Stimulated activated CD4-positive, alpha-beta T cell treated with anti-CD3 and anti-CD28 coated beads, Interleukin-4, amount 100 ng/mL, for 48 hours (primary cell): ENCODE results near the gene ALX4.

Experiments
- DNase-seq, 2 donors: peaks; one replicate each; pipeline ENCODE4 v3.0.0-alpha.2; 2020; ENCODE audit warnings: low read depth in 2 of 2

The ALX4 gene

DNA sequence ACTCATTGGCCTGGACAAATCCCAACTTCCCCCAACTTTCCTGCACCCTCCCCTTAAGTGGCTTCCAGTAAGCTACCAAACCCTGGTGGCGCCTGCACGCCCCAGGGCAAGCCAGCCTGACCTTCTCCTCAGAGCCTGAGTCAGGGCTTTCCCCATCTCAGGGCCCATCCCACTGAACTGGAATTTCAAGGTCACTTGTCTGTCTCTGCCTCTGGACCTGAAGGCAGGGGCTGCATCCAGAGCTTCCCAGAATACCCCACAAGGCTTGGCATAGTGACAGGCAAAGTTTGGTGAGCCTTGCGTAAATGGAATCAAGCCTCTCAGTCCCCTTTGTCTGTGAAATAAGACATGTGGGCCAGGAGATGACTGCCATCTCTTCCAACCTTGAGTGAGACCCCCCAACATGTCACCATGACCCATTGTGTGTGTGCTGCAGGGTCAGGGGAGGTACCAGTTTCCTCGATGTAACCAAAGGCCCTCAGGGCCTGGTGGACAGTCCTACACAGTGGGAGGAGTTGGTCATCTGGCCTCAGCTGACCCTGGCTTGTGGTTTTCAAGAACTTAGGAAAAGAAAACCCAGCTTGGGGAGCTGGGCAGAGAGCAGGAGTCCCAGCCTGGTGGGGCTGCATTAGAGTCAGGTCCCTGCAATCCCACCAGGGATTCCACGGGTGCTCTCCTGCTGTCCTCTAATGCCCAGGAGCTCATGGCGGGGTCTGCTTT lies 8.9 kb downstream of the ALX4 start:
- no peak for DNase-seq

DNA sequence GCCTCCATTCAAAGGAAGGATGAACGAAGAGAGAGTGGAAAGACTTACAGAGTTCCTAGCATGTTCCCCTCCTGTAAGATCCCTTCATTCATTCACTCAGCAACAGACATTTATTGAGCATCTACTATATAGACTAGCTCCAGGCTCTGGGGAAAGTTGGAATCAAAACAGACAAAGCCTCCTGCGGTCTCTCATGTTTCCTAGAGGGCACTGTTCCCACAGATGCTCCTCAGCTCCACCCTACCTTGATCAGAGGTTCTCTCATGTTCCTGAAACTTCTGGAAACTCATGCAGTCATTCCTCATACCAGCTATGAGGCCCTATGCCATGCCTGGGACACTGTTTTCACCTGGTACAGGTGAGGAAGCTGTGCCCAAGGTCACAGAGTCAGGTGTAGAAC lies 11.1 kb downstream of the ALX4 start:
- no peak for DNase-seq

DNA sequence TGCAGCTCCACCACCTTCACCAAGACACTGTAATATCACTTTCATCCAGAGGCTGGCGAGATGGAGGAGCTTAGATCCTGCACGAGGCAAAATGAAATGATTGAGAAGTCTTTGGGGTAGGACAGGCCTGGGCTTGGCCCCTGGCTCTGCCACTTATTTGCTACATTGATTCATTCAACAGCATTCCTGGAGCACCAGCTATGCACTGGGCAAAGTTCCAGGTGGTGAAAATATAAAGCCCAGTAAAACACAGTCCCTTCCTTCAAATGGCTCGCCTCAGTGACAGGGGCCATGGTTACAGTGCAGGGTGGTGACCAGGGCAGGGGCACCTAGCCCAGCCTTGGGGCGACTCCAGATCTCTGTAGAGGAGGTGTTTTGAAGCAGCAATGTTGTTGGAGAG lies 19.7 kb downstream of the ALX4 start:
- DNase-seq = no peak

DNA sequence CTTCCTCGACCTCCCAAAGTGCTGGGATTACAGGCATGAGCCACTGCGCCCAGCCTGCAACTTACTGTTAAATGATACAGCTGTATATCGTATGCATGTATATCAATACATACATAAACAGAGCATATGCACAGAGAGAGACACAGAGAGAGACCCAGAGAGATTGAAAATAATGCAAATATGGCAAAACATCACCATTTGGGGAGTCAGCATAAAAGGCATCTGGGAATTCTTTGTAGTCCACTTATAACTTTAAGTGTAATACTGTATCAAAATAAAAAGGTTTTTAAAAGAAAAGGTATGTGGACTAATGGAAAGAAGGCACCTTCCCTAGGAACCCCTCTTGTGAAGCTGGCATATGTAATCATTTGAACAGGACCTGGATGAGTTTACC lies 21.8 kb downstream of the ALX4 start:
- DNase-seq = no peak

DNA sequence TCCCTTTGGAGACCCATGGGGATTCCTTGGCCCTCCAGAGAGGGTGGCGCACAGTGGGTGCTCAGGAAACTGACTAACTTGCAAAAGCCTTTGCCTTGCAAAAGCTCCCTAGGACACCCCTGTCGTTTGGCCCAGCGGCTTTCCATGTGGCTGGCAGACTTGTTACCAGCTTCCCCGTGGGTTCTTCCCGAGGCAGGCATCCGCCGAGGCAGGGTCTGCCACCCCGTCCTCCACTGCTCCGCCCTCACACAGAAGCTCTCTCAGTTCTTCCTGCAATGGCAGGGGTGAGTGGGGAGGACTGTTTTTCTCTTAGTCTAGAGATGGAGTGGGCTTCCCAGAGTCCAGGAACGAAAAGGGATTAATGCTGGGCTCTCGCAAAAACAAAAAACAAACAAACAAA lies 23.0 kb downstream of the ALX4 start:
- DNase-seq = no peak

DNA sequence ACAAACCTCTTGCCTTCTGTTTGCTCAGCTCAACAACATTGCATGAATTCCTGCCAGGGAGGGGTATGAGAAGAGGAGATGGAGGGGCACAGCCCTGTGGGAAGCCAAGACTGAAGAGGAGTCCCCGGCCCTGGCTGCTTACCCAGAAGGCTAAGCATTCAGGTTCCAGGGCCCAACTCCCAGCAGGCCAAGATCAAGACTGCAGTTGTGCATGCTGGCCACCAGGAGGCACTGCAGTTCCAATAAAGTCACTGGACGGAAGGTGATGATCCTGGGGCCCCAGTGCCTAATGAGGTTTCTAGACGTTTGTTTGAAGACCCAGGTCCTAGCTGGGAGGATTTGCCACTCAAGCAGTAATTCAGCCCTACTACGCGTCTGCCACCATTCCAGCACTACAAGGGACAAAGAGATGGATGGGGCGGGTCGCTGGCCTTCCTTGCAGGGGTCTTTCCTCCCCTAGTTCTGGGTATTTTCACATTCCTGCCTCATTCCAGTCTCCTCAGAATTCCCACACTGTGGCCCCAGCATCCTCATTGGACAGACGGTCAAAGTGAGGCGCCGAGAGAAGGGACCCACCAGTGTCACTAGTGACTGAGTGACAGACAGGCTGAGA lies 23.6 kb downstream of the ALX4 start:
- peak; percentile 48 to 58 for DNase-seq

DNA sequence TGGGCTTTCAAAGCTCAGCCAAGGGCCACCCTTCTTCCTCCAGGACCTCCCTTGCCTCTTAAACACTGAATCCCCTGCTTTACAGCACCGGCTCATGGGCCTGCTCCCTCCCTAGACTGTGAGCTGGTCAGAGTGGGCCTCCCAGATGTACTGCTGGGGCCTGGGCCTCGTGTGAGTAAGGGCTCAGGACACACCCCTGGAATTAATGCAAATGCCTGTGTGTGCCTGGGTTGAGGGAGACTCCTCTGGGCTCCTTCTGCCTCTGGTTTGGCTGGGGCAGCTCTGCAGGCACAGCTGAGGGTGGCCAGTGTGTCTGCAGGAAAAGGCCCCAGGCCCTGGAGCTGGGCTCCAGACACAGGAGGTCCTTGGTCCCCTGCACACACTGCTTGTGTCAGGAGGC lies 24.2 kb downstream of the ALX4 start:
- DNase-seq = no peak

DNA sequence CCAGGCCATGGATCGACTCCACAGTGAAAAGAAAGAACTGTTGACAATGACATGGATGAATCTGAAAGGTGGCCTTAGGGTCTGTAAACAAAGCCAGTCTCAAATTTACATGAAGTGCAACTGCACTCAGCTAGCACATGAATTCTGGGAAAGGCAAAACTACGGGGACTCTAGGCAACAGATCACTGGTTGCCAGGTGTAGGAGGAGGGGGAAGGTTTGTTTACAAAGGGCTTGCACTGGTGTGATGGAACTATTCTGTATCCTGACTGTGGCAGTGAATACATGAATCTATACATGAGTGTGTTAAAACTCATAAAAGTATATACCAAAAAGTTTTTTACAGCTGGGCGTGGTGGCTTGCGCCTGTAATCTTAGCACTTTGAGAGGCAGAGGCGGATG lies 27.3 kb downstream of the ALX4 start:
- DNase-seq = no peak

DNA sequence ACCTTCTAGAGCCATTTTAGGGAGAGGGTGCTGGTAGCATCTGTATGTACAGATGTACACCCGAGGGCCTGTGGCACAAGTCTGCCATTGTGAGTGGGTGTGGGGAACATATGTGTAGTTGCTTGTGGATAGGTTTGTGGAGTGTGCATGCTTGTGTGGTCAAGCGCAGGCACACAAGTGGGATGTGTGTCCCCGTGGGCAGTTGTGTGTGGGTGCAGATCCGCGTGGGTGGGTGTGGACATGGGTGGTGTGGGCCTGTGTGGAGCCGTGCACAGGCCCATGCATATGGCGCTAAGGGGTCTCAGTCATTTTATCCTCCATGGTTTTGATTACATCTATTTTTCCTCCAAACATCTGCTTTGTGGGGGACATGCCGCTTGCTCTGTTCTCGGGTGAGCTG lies 28.8 kb downstream of the ALX4 start:
- DNase-seq = no peak

DNA sequence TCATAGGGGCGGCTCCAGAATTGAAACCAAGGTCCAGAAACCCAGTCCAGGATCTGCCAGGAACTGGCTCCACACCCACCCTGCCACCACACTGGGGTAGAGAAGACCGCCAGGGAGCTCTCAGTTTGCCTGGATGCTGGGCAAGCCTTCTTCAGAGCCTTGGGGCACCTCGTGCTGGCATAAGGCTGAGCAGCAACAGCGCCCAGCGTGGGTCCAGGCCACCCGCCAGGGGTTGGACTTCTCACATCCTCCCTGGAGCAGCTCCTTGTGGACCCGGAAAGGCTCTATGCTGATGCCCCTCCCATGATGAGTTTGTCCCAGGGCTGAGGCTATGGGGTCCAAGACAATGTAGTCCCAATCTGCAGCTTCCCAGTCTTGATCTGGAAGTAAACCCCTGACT lies 29.7 kb downstream of the ALX4 start:
- DNase-seq = no peak

DNA sequence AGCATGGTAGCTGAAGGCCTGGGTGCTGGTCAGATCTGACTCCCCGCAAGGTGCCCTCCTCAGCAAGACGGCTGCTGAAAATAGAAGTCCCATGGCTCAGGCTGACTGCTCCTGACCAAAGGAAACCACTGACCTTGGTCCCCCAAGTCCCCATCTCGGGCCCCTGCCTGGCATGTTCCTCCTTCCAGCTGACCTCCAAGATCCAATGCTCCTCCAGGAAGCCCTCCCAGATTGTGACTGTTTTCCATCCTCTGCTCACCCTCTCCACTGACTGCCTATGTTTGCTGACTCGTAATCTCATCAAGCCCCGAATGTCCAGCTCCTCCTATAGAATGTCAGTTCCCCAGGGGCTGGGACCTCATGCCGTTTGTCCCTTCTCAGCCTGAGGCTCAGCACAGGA lies 30.5 kb downstream of the ALX4 start:
- no peak for DNase-seq

DNA sequence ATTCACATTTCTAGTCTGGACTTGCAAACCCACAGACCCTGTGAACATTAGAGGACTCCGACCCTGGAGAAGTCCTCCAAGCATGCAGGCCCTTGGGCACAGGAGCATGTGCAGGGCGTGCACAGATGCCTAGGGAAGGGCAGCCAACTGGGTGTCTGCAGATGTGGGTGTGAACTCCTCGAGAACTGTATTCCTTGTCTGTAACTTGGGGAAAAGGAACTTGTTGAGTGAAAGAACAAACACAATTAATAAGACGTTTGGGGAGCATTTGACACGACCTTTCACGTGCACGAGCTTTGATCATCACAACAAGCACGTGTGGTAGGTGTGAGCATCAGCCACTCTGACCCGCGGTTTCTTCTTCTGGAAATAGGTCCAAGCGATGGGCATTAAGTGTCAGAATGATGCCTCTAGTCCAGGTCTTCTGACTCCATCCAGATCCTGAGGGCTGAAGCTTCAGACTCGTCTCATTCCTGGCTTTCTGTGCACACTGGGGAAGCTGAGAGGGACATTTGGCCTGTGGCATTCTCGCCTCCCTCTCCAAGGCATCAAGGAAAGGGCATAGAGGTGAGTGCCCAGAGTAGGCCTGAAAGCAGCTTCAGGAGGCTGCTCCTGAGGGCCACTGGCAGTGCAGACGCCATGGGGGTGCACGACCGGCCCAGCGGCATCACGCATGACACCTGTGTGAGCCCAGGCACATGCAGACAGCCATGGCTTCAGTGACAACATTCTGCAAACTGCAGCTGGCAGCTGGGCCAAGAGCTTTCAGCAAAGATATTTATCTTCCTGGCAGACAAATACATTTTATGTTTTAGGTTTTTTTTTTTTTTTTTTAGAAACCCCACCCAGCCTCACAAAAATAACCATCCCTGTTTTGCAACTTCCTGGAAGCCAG lies 32.5 kb downstream of the ALX4 start:
- DNase-seq = no peak

DNA sequence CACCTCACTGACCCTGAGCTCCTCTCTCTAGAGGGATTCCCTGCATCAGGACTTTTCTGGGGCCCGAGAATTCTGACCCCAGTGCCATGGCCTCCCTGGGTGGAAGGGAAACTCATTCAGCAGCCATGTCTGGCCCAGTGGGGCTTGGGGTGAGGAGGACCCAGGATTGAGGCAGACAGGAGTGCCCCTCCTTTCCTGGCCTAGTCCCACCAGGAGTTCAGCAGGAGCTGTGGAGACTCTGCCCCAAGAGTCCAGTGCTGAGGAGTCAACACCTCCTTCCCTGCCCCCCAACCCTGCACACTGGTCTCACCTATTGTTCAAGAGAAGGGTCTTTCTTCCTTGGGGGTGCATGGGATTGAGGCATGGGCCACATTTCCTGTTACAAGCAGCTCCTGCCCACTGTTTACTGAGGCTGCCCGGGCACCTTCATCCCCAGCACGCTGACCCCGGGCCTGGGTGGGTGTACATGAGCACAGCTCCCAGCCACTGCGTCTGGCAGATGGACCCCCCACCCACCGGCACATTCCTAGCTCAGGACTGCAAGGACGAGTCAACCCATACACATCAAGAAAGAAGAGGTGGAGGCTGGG lies 33.9 kb downstream of the ALX4 start:
- DNase-seq = no peak

DNA sequence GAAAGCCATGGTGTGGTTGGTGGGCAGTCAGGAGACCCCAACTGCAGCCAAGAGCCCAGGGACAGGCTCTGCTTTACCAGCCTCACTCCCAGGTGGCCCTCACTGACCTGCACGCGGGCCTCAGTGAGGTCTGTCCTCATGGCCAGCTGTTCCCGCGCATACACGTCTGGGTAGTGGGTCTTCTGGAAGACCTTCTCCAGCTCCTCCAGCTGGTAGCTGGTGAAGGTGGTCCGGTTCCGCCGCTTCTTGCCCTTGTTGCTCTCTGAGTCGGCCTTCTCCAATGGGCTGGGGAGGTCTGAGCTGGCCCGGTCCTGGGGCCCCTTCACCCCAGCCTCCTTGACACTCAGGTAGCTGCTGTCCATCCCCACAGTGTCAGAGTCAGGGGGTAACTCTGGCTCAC lies 34.7 kb downstream of the ALX4 start:
- no peak for DNase-seq

DNA sequence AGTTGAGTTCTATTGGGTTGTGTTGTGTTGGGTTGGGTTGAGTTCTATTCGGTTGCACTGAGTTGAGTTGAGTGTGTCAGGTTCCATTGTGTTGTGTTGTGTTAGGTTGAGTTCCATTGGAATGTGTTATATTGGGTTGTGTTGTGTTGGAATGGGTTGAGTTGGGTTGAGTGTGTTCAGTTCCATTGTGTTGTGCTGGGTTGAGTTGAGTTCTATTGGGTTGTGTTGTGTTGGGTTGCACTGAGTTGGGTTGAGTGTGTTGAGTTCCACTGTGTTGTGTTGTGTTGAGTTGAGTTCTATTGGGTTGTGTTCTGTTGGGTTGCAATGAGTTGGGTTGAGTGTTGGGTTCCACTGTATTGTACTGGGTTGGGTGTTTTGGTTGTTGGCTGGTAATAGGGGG lies 35.5 kb downstream of the ALX4 start:
- no peak for DNase-seq

DNA sequence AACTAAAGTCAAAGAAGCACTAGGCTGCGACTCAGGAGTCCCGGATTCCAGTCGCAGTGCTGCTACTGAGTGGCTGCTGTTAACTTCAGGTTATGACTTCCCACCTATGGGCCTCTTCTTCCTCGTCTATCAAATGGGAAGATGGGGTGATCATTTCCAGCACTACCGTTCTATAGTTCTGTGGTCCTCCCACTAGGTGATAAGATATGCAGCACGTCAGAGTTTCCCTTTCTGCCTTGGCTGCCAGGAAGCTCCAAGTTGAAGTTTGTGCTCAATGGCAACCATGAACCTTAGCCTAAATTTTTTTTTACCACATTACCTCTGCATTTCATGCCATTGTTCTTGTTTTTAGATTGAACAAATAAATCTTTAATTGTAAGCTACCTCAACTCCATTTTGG lies 38.7 kb downstream of the ALX4 start:
- DNase-seq = no peak

DNA sequence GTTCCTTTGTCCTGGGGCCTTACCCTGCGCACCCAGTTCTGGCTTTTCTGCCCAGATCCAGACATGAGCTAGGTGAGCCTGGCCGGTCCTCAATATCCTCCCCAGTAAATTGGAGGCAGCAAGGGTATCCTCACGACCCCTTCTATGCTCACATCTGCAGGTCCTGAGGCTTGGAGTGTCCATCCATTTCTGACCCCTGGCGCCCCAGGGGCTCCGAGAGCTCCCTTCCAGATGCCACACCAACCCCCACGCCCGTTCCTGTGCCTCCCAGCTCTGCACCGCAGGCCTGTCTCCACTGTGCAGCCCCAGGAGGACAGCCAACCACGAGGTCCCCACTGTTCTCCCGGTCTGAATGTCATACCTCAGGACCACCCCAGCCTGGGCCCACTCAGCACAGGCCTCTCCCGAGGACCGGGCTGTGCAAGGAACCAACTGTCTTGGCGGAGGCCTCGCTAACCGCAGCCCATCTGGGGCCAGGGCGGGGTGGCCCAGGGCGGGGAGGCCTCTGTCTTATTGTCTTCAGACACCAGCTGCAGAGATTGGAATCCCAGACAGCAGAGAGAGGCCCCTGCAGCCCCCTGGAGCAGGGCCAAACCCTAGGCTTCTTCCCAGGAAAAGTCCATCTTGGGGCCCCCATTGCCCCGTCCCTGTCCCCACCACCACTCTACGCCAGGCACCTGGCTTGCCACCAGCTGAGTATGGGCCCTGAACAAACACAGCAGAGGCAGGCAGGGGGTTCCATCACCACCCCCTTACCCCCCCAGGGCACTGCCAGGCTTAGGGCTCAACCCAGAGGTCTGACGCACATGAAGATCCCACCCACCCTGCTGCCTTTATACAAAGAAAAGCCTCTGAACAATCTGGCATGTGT lies 39.3 kb downstream of the ALX4 start:
- no peak for DNase-seq

DNA sequence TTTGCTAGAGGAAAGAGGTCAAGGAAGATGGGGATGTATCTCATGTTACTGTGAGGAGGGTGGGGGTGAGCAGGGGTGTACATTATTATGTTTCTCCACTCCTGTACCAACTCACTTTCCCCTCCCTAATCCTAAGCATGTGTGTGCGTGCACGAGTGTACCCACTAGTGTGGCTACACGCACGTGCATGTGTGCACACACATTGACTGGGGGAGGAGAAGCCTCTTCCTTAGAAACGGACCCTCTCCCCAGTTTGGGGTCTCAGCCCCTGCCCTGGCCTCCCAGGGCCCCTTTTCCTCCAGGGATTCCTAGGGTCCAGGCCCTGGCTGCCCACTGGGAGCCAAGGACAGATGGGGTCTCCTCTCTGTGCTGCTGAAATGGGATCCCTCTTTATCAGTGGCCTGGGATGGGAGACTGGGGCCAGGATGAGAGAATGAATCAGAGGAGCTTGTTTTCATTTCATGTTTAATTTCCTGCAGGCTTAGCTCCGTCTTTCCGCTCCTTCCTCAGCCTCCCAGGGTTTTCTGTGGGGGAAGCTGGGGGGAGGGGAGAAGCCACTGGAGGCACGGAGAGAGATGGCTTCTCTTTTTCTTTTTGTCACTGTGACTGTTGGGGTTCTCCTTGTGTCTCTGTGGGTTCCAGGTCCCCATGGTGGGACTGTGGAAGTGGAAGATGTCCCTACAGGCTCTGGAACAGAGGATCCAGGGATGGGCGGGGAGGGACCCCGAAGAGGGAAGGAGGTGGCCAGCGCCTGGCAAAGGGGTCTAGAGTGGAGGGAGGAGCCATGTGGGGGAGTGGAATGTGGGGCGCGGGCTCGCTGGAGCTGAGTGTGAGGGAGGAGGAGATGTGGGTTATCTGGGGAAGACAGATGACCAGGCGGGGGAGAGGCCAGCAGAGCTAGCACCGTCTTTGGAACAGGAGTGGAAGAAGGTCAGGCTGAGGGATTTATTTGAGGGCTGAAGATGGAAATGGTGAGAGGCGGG lies 40.3 kb downstream of the ALX4 start:
- no peak for DNase-seq

DNA sequence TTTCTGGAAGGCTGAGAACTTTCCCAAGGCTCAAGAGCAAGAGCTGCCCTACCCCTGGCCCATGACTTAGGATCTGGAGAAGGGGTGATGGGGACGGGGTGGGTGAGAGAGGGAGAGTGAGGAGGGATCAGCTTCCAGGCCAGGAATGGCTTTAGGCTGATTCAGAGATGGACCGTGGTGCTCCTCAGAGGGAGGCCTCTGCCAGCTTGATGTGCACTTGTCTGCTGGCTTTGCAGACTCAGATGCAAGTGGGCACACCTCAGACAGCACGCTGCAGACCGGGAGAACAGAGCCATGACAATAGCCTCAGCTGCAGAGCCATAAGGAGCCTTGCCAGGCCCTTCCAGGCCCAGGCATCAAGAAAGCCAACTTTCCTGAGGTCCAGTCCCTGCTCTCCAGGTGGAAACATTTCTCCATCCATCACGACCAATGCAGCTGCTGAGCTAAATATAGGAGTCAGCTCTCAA lies 41.3 kb downstream of the ALX4 start:
- no peak for DNase-seq
